DND-41 (cell line): Measurements from ENCODE around the gene LAPTM4A.

Source experiments
- ATAC-seq: fragments of 200-7000 bp; cut with Tn5 transposase; 3 replicates; pipeline ENCODE4 v1.9.1; 2021; ENCODE audit warnings: low read depth; ENCODE audit not compliant: insufficient read depth
- DNase-seq: peaks from one replicate; pipeline ENCODE4 v3.0.0-alpha.2; 2020
- H2AFZ ChIP-seq: 2 replicates; pipeline ENCODE4 v1.6.0; 2012; ENCODE audit warnings: low read depth, low read length
- H3K27ac ChIP-seq: 2 replicates; pipeline ENCODE4 v1.5.1; 2012; ENCODE audit warnings: low read length, inconsistent platforms
- H3K27me3 ChIP-seq: fragments of 200-600 bp; sonication (generic); 2 replicates; pipeline ENCODE4 v1.6.0; 2012; ENCODE audit warnings: low read length, mild to moderate bottlenecking, inconsistent platforms; ENCODE audit not compliant: insufficient read depth, poor library complexity
- H3K36me3 ChIP-seq: 2 replicates; pipeline ENCODE4 v1.5.1; 2012; ENCODE audit warnings: low read length, inconsistent platforms; ENCODE audit not compliant: insufficient read depth
- H3K4me1 ChIP-seq: 2 replicates; pipeline ENCODE4 v1.5.1; 2012; ENCODE audit warnings: mild to moderate bottlenecking, low read length; ENCODE audit not compliant: insufficient read depth
- H3K4me2 ChIP-seq: 2 replicates; pipeline ENCODE4 v1.6.0; 2012; ENCODE audit warnings: mild to moderate bottlenecking, moderate library complexity, low read length, inconsistent platforms; ENCODE audit not compliant: insufficient read depth
- H3K4me3 ChIP-seq, 2 experiments: fragments of 200-600 bp in 1 of 2; shearing (Covaris generic) in 1 of 2; 2 replicates each; pipeline ENCODE4 v1.5.1; 2012 to 2016; ENCODE audit warnings: inconsistent platforms in 2 of 2, low read length in 2 of 2, mild to moderate bottlenecking in 2 of 2, low read depth in 1 of 2, moderate library complexity in 1 of 2
- H3K79me2 ChIP-seq: 2 replicates; pipeline ENCODE4 v1.6.0; 2012; ENCODE audit warnings: low read length, inconsistent platforms; ENCODE audit not compliant: insufficient read depth
- H3K9ac ChIP-seq: 2 replicates; pipeline ENCODE4 v1.6.0; 2012; ENCODE audit warnings: low read depth, mild to moderate bottlenecking, inconsistent platforms, low read length, moderate library complexity
- H3K9me3 ChIP-seq: 2 replicates; pipeline ENCODE4 v1.5.1; 2012; ENCODE audit warnings: low read length, moderate library complexity, mild to moderate bottlenecking, inconsistent platforms; ENCODE audit not compliant: insufficient read depth, severe bottlenecking
- H4K20me1 ChIP-seq: 2 replicates; pipeline ENCODE4 v1.6.0; 2012; ENCODE audit warnings: low read length; ENCODE audit not compliant: insufficient read depth
- CTCF ChIP-seq: IDR thresholded peaks from 2 replicates; pipeline ENCODE4 v1.5.1; 2012; ENCODE audit warnings: borderline replicate concordance, low read length, moderate library complexity, mild to moderate bottlenecking; ENCODE audit not compliant: poor library complexity, severe bottlenecking; ENCODE audit errors: extremely low read depth
- EZH2 ChIP-seq: IDR thresholded peaks from 3 replicates; pipeline ENCODE4 v1.6.1; 2012; ENCODE audit warnings: borderline replicate concordance, low read depth, mild to moderate bottlenecking, moderate library complexity, low read length, inconsistent platforms; ENCODE audit not compliant: severe bottlenecking

The LAPTM4A gene

DNA sequence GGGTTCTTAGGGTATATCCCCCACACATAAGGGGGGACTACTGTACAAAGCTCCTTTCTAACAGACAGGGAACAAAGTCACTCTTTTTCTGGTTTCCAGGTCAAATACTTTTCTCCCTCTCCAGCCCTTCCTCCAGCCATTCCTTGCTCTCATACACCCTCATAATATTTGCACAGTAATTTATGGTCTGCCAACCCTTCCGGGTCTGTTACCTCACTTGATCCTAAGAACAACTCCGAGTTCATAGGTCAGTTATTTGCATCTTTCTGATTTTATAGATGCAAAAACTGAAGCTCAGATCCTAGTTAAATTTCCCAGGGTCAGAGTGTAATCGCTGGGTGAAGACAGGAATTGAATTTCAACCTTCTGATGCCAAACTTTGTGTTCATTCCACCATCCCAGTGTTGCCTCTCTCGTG lies 24.2 kb downstream of the LAPTM4A start:
- Histone ChIP-seq H3K4me1 (no peaks in the 10 kb centered on the region), H3K79me2 (no peaks in the 10 kb centered on the region), H4K20me1 (no peaks in the 10 kb centered on the region), H3K4me2 (no peak overlapping the region), H3K9me3 (peaks cover under 1% of the 10 kb centered on the region), H3K9ac (no peak overlapping the region), H3K36me3 (peaks cover 38% of the 10 kb centered on the region), H3K27me3 (no peaks in the 10 kb centered on the region), H3K27ac (no peak overlapping the region), H3K4me3 (no peak overlapping the region), H2AFZ (no peak overlapping the region)
- DNase-seq (no peak), ATAC-seq (no peak)
- TF ChIP-seq EZH2 (no peak), CTCF (no peak)

- Histone ChIP-seq H3K27me3 (no peaks in the 10 kb centered on the region), H3K27ac (no peak overlapping the region), H3K79me2 (no peaks in the 10 kb centered on the region), H3K4me3 (no peak overlapping the region), H3K4me2 (no peak overlapping the region), H3K9ac (no peak overlapping the region), H3K4me1 (no peaks in the 10 kb centered on the region), H2AFZ (no peak overlapping the region), H3K36me3 (peaks cover 19% of the 10 kb centered on the region), H4K20me1 (no peaks in the 10 kb centered on the region), H3K9me3 (peaks cover 6% of the 10 kb centered on the region)
- ATAC-seq (no peak), DNase-seq (no peak)
- no peak for TF ChIP-seq EZH2
- TF ChIP-seq CTCF = no peak
Observed at GRCh38 chr2:20025065-20025786, 26.2 kb downstream of the LAPTM4A start.

- H3K4me2 ChIP-seq = no peak overlapping the region
- H3K9me3 ChIP-seq = peaks cover 6% of the 10 kb centered on the region
- ATAC-seq (no peak), DNase-seq (no peak)
- H2AFZ ChIP-seq = no peak overlapping the region
- no peaks in the 10 kb centered on the region for H4K20me1 ChIP-seq
- no peaks in the 10 kb centered on the region for H3K27me3 ChIP-seq
- no peak overlapping the region for H3K27ac ChIP-seq
- H3K4me3 ChIP-seq = no peak overlapping the region
- H3K79me2 ChIP-seq = no peaks in the 10 kb centered on the region
- peaks cover 6% of the 10 kb centered on the region; the same call in 1 of the 2 replicates for H3K36me3 ChIP-seq
- no peaks in the 10 kb centered on the region for H3K4me1 ChIP-seq
- H3K9ac ChIP-seq = no peak overlapping the region
- TF ChIP-seq EZH2 (no peak), CTCF (no peak)
Observed at GRCh38 chr2:20023688-20024087, 27.7 kb downstream of the LAPTM4A start.
